H9 (cell line): ENCODE results near the gene RPS14. TPM values are rescaled to one million over a fixed set of nuclear protein-coding genes. Genes with fewer than 3 reads are reported as not detected.

ENCODE experiments used
- DNase-seq: peaks from one replicate; pipeline ENCODE4 v3.0.0-alpha.2; 2017
- H2AFZ ChIP-seq: one replicate; pipeline ENCODE4 v1.6.1; 2013; ENCODE audit warnings: mild to moderate bottlenecking, low read length, control low read depth, moderate library complexity
- H2AK5ac ChIP-seq: 2 replicates; pipeline ENCODE4 v1.6.1; 2013; ENCODE audit warnings: low read length, control low read depth, mixed read lengths; ENCODE audit not compliant: insufficient read length
- H2BK120ac ChIP-seq: one replicate; pipeline ENCODE4 v1.6.1; 2013; ENCODE audit warnings: low read depth, mild to moderate bottlenecking, low read length, control low read depth, inconsistent platforms; ENCODE audit not compliant: poor library complexity, severe bottlenecking
- H2BK12ac ChIP-seq: 2 replicates; pipeline ENCODE4 v1.6.1; 2013; ENCODE audit warnings: low read length, control low read depth, mixed read lengths, low read depth; ENCODE audit not compliant: insufficient read length
- H2BK15ac ChIP-seq: 2 replicates; pipeline ENCODE4 v1.6.1; 2013; ENCODE audit warnings: low read depth, low read length, control low read depth
- H2BK20ac ChIP-seq: one replicate; pipeline ENCODE4 v1.6.1; 2013; ENCODE audit warnings: low read depth, mild to moderate bottlenecking, low read length, control low read depth, inconsistent platforms; ENCODE audit not compliant: poor library complexity, severe bottlenecking
- H2BK5ac ChIP-seq: 2 replicates; pipeline ENCODE4 v1.6.1; 2013; ENCODE audit warnings: low read length, control low read depth, mixed read lengths; ENCODE audit not compliant: insufficient read length
- H3K14ac ChIP-seq: 2 replicates; pipeline ENCODE4 v1.6.1; 2013; ENCODE audit warnings: low read length, control low read depth; ENCODE audit not compliant: insufficient read depth
- H3K18ac ChIP-seq: 2 replicates; pipeline ENCODE4 v1.6.1; 2013; ENCODE audit warnings: low read depth, mild to moderate bottlenecking, mixed read lengths, low read length, control low read depth; ENCODE audit not compliant: insufficient read length
- H3K23ac ChIP-seq: 2 replicates; pipeline ENCODE4 v1.6.1; 2013; ENCODE audit warnings: low read length, control low read depth, mixed read lengths, low read depth; ENCODE audit not compliant: insufficient read length
- H3K23me2 ChIP-seq: 2 replicates; pipeline ENCODE4 v1.6.1; 2013; ENCODE audit warnings: low read depth, mild to moderate bottlenecking, mixed read lengths, low read length, control low read depth; ENCODE audit not compliant: insufficient read length, poor library complexity, severe bottlenecking
- H3K27ac ChIP-seq: 2 replicates; pipeline ENCODE4 v1.5.1; 2013; ENCODE audit warnings: low read length, control low read depth, mixed read lengths, low read depth; ENCODE audit not compliant: insufficient read length
- H3K27me3 ChIP-seq: 2 replicates; pipeline ENCODE4 v1.6.1; 2013; ENCODE audit warnings: low read length, control low read depth, inconsistent platforms; ENCODE audit not compliant: insufficient read depth
- H3K4ac ChIP-seq: 2 replicates; pipeline ENCODE4 v1.6.1; 2013; ENCODE audit warnings: low read depth, mild to moderate bottlenecking, control low read depth, inconsistent platforms, low read length, moderate library complexity
- H3K4me1 ChIP-seq: 2 replicates; pipeline ENCODE4 v1.6.1; 2013; ENCODE audit warnings: low read length, control low read depth, inconsistent platforms; ENCODE audit not compliant: insufficient read depth
- H3K4me2 ChIP-seq: 2 replicates; pipeline ENCODE4 v1.6.1; 2013; ENCODE audit warnings: low read length, control low read depth, mixed read lengths; ENCODE audit not compliant: insufficient read length, insufficient read depth
- H3K56ac ChIP-seq: 2 replicates; pipeline ENCODE4 v1.6.1; 2013; ENCODE audit warnings: low read depth, mild to moderate bottlenecking, mixed read lengths, low read length, control low read depth; ENCODE audit not compliant: insufficient read length
- H3K79me1 ChIP-seq: 2 replicates; pipeline ENCODE4 v1.6.1; 2013; ENCODE audit warnings: low read depth, mild to moderate bottlenecking, moderate library complexity, low read length, control low read depth, inconsistent platforms; ENCODE audit not compliant: insufficient read depth, poor library complexity, severe bottlenecking
- H3K79me2 ChIP-seq: 2 replicates; pipeline ENCODE4 v1.6.1; 2013; ENCODE audit warnings: low read length, control low read depth, inconsistent platforms; ENCODE audit not compliant: insufficient read depth
- H3K9ac ChIP-seq: 2 replicates; pipeline ENCODE4 v1.6.1; 2013; ENCODE audit warnings: low read length, control low read depth, mixed read lengths; ENCODE audit not compliant: insufficient read length; ENCODE audit errors: extremely low read depth
- H3K9me3 ChIP-seq: one replicate; pipeline ENCODE4 v1.6.1; 2013; ENCODE audit warnings: low read depth, low read length, inconsistent platforms; ENCODE audit not compliant: control insufficient read depth
- H3T11ph ChIP-seq: one replicate; pipeline ENCODE4 v1.6.1; 2013; ENCODE audit warnings: mild to moderate bottlenecking, low read length, control low read depth, inconsistent platforms
- H4K20me1 ChIP-seq: one replicate; pipeline ENCODE4 v1.6.1; 2013; ENCODE audit not compliant: control insufficient read depth, insufficient read length, insufficient read depth
- H4K5ac ChIP-seq: 2 replicates; pipeline ENCODE4 v1.6.1; 2013; ENCODE audit warnings: low read depth, mild to moderate bottlenecking, mixed read lengths, low read length, control low read depth; ENCODE audit not compliant: insufficient read length
- H4K8ac ChIP-seq: replicated peaks from 2 replicates; pipeline ENCODE4 v1.6.1; 2013; ENCODE audit warnings: low read length, control low read depth, mixed read lengths, low read depth; ENCODE audit not compliant: insufficient read length
- H4K91ac ChIP-seq: 2 replicates; pipeline ENCODE4 v1.6.1; 2013; ENCODE audit warnings: low read depth, mild to moderate bottlenecking, moderate library complexity, mixed read lengths, low read length, control low read depth; ENCODE audit not compliant: insufficient read length
- H3K27ac Mint-ChIP-seq, 3 experiments: 2 replicates in 2 of 3; 3 replicates in 1 of 3; pipeline ENCODE4 v1.8.0; 2020 to 2021; ENCODE audit warnings: mixed read lengths in 3 of 3, mild to moderate bottlenecking in 1 of 3, moderate library complexity in 1 of 3
- H3K27me3 Mint-ChIP-seq: 2 replicates; pipeline ENCODE4 v1.8.0; 2021; ENCODE audit warnings: low read depth, mild to moderate bottlenecking, moderate library complexity, mixed read lengths
- H3K36me3 Mint-ChIP-seq, 3 experiments: 2 replicates in 2 of 3; 3 replicates in 1 of 3; pipeline ENCODE4 v1.8.0; 2020 to 2021; ENCODE audit warnings: low read depth in 3 of 3, mixed read lengths in 3 of 3; ENCODE audit not compliant: insufficient read depth in 1 of 3
- H3K4me1 Mint-ChIP-seq, 2 experiments: 2 replicates each; pipeline ENCODE4 v1.8.0; 2020; ENCODE audit warnings: mixed read lengths in 2 of 2
- H3K4me3 Mint-ChIP-seq, 2 experiments: 2 replicates in 1 of 2; 3 replicates in 1 of 2; pipeline ENCODE4 v1.8.0; 2020 to 2021; ENCODE audit warnings: mild to moderate bottlenecking in 2 of 2, mixed read lengths in 2 of 2, moderate library complexity in 1 of 2
- H3K9me3 Mint-ChIP-seq, 2 experiments: 2 replicates in 1 of 2; 3 replicates in 1 of 2; pipeline ENCODE4 v1.8.0; 2020; ENCODE audit warnings: mild to moderate bottlenecking in 2 of 2, mixed read lengths in 2 of 2, moderate library complexity in 1 of 2
- WGBS: extraction: QIAGEN DNeasy Blood & Tissue Kit; methylation state at CpG from one replicate; pipeline ENCODE4 v1.1.7; 2013; ENCODE audit warnings: missing lambda C conversion rate, low lambda C conversion rate, mixed read lengths; ENCODE audit not compliant: insufficient read length; ENCODE audit errors: extremely low coverage; 5-methylcytosine and 5-hydroxymethylcytosine counted together
- total RNA-seq: library from RNA; stranded (reverse); gene quantifications from 2 replicates; pipeline ENCODE4 v1.2.1, GENCODE V29; 2021
- TF ChIP-seq, protein P1 (sequence below): fragments of 200-600 bp; sonication (generic); conservative IDR thresholded peaks from 3 replicates; pipeline ENCODE4 v1.8.0; 2021; ENCODE audit warnings: antibody characterized with exemption, mild to moderate bottlenecking

The RPS14 gene
- total RNA-seq, 1 experiment from 2014 or later, result 2,533 TPM

DNA sequence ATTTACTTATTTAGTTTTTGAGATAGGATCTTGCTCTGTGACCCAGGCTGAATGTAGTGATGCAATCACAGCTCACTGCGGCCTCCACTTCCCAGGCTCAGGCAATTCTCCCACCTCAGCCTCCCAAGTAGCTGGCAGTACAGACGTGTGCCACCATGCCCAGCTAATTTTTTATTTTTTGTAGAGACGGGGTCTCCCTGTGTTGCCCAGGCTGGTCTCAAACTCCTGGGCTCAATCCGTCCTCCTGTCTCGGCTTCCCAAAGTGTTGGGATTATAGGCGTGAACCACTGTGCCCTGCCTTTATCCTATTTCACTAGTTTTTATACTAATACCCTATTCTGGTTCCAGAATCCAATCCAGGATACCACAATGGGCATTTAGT lies 6.8 kb downstream of the RPS14 start:
- Histone ChIP-seq H3K4me1 (no peaks in the 10 kb centered on the region), H3K14ac (no peak overlapping the region), H3T11ph (no peak overlapping the region), H4K91ac (no peak overlapping the region), H2BK12ac (no peak overlapping the region), H2BK15ac (no peak overlapping the region), H3K4me2 (no peak overlapping the region), H3K4ac (no peak overlapping the region), H3K27me3 (no peaks in the 10 kb centered on the region), H3K9ac (no peak overlapping the region), H2AFZ (no peak overlapping the region), H3K23me2 (no peaks in the 10 kb centered on the region), H3K18ac (no peak overlapping the region), H2BK5ac (no peak overlapping the region), H2BK120ac (no peak overlapping the region), H3K9me3 (no peaks in the 10 kb centered on the region), H3K27ac (no peak overlapping the region), H2AK5ac (no peak overlapping the region), H4K8ac (no peak overlapping the region), H4K20me1 (no peaks in the 10 kb centered on the region), H3K23ac (no peak overlapping the region), H3K79me2 (no peaks in the 10 kb centered on the region; the same call in 1 of the 2 replicates), H3K79me1 (no peaks in the 10 kb centered on the region), H2BK20ac (no peak overlapping the region), H3K56ac (no peak overlapping the region), H4K5ac (no peak overlapping the region)
- no CpG with 5 or more reads among the region's 6 CpGs for WGBS
- no peak for DNase-seq
- Mint-ChIP-seq H3K27me3 (no peaks in the 10 kb centered on the region), H3K4me3 (no peak overlapping the region), H3K27ac (peak overlapping the region in 2 of 3 experiments; percentile 64 to 79; a peak in 2 of 7 replicates), H3K9me3 (no peaks in the 10 kb centered on the region), H3K36me3 (peaks cover 43 to 47% (median 47%) of the 10 kb centered on the region in 3 experiments), H3K4me1 (peaks cover 20 to 39% of the 10 kb centered on the region in 2 experiments)
- TF ChIP-seq, protein P1, sequence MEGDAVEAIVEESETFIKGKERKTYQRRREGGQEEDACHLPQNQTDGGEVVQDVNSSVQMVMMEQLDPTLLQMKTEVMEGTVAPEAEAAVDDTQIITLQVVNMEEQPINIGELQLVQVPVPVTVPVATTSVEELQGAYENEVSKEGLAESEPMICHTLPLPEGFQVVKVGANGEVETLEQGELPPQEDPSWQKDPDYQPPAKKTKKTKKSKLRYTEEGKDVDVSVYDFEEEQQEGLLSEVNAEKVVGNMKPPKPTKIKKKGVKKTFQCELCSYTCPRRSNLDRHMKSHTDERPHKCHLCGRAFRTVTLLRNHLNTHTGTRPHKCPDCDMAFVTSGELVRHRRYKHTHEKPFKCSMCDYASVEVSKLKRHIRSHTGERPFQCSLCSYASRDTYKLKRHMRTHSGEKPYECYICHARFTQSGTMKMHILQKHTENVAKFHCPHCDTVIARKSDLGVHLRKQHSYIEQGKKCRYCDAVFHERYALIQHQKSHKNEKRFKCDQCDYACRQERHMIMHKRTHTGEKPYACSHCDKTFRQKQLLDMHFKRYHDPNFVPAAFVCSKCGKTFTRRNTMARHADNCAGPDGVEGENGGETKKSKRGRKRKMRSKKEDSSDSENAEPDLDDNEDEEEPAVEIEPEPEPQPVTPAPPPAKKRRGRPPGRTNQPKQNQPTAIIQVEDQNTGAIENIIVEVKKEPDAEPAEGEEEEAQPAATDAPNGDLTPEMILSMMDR, result no peak
